Heart left ventricle (tissue), 16 donors: ENCODE data around the gene SEMA4D. TPM values are rescaled to one million over a fixed set of nuclear protein-coding genes. Genes with fewer than 3 reads are reported as not detected.

Experiments used
- ATAC-seq, 4 donors: fragments of 200-7000 bp; cut with Tn5 transposase; one replicate each; pipeline ENCODE4 v1.9.1; 2020 to 2022; ENCODE audit warnings: moderate library complexity in 4 of 4, mild to moderate bottlenecking in 3 of 4, moderate number of reproducible peaks in 1 of 4
- DNase-seq, 5 donors: peaks; one replicate each; pipeline ENCODE4 v3.0.0-alpha.2; 2020
- H3K27ac ChIP-seq, 12 donors: fragments of 200-600 bp; sonication (generic) in 4 of 12; one replicate each; pipeline versions ENCODE4 v1.5.0 to v1.8.0; 2016 to 2022; ENCODE audit warnings: mild to moderate bottlenecking in 2 of 12
- H3K27me3 ChIP-seq, 9 donors: fragments of 200-600 bp; sonication (generic) in 2 of 9; one replicate each; pipeline versions ENCODE4 v1.5.1 to v1.8.0; 2016 to 2022; ENCODE audit warnings: mild to moderate bottlenecking in 3 of 9
- H3K36me3 ChIP-seq, 9 donors: fragments of 200-600 bp; sonication (generic) in 2 of 9; one replicate each; pipeline versions ENCODE4 v1.5.0 to v1.8.0; 2018 to 2022; ENCODE audit warnings: mild to moderate bottlenecking in 2 of 9
- H3K4me1 ChIP-seq, 12 donors: fragments of 200-600 bp; sonication (generic) in 4 of 12; one replicate each; pipeline versions ENCODE4 v1.5.0 to v1.8.0; 2016 to 2022; ENCODE audit warnings: mild to moderate bottlenecking in 3 of 12
- H3K4me3 ChIP-seq, 12 donors: fragments of 200-600 bp; sonication (generic) in 4 of 12; one replicate each; pipeline versions ENCODE4 v1.5.0 to v1.8.0; 2017 to 2022; ENCODE audit warnings: mild to moderate bottlenecking in 9 of 12, moderate library complexity in 4 of 12
- H3K9me3 ChIP-seq, 12 donors: fragments of 200-600 bp; sonication (generic) in 4 of 12; one replicate each; pipeline versions ENCODE4 v1.5.0 to v1.8.0; 2016 to 2022; ENCODE audit warnings: mild to moderate bottlenecking in 1 of 12
- POLR2A ChIP-seq, 2 donors: fragments of 450-650 bp; IDR thresholded peaks; one replicate each; pipeline ENCODE4 v1.6.1; 2017; ENCODE audit warnings: antibody characterized with exemption in 2 of 2, mild to moderate bottlenecking in 2 of 2, moderate library complexity in 2 of 2
- whole genome bisulfite sequencing, 4 donors: extraction: QIAGEN DNeasy Blood & Tissue Kit in 2 of 4; methylation state at CpG; one replicate each; pipeline versions ENCODE4 v1.1.5 to v1.1.7; 2013 to 2018; 5-methylcytosine and 5-hydroxymethylcytosine counted together
- intact Hi-C, 10 donors: fragments of 100-400 bp; cut with DNase I; formaldehyde crosslinking; loops; one replicate each; pipeline versions ENCODE4 v1.11.1 to v1.14.2; 2022
- polyA plus RNA-seq, 2 donors: library from polyadenylated mRNA; stranded (reverse); fragments of 200-250 nt; gene quantifications; one replicate each; pipeline ENCODE4 v1.2.3, GENCODE V29; 2013
- total RNA-seq, 9 donors: library from RNA; depleted of rRNA in 2 of 9; stranded (reverse); fragments of >200 nt in 2 of 9; fragmentation: NEBNext Ultra II Directional in 3 of 9; extraction: Animal tissue kit (Norgen Biotek cat#: 25700) in 3 of 9; gene quantifications; one replicate each; pipeline versions ENCODE4 v1.1.0 to v1.2.4, GENCODE V29; 2016 to 2023
- TF ChIP-seq, protein P1 (sequence below), 12 donors: fragments of 200-600 bp; sonication (generic) in 4 of 12; IDR thresholded peaks; one replicate each; pipeline versions ENCODE4 v1.5.0 to v1.8.0; 2018 to 2022; ENCODE audit warnings: antibody characterized with exemption in 12 of 12, mild to moderate bottlenecking in 5 of 12
- donor health status: ischemic (EF 13 %, LVEDD 7.1; RV severe dilation, severe dysfunction).
- donor health status: healthy with polysubstance abuse.
- donor health status: DM: no; HTN: yes; CAD: no.
- donor health status: DM: no; HTN: no; CAD: no.
- donor health status: ischemic (EF 25% LVEDD 6.9; RV normal size, moderate dysfunction).
- donor health status: ischemic (EF 25% LVEDD 5.7; RV mildly dilated, moderate dysfunction).
- donor health status: healthy.
- donor health status: DM: yes; HTN: yes; CAD: no.
- donor health status: ischemic (EF 35%, LVEDD 5.7; RV mildly dilated, moderate dysfunction).
- donor health status: nonischemic (EF 11% LVEDD 7.7; RV severe dilation, severe dysfunction).
- donor health status: DM: yes; HTN: yes; CAD: no.
- donor health status: PGD.
- donor health status: ischemic (EF 29% LVEDD 5.4; RV normal size, mild dysfunction).
- donor health status: nonischemic (EF 23%, LVEDD 6.1; RV moderate dilation, normal function).

The SEMA4D gene
- total and polyA plus RNA-seq, 11 donors = 4.0 to 59.8 (median 20.2) TPM

DNA sequence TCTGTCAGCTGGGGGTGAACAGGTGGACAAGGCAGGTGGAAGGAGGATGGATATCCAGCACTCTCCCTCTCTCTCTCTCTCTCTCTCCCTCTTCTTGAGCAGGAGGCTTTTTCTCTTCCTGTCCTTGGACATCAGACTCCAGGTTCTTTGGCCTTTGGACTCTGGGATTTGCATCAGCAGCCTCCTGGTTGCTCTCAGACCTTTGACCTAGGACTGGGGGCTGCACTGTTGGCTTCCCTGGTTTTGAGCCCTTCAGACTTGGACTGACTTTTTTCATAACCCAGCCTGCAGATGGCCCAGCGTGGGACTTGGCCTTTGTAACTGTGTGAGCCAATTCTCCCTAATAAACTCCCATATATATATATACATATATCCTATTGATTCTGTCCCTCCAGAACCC is 35.0 kb upstream of the SEMA4D start:
- ATAC-seq (no peak), DNase-seq (no peak)
- TF ChIP-seq POLR2A (IDR thresholded peaks at IDR 0.05) = no peak
- TF ChIP-seq, protein P1, sequence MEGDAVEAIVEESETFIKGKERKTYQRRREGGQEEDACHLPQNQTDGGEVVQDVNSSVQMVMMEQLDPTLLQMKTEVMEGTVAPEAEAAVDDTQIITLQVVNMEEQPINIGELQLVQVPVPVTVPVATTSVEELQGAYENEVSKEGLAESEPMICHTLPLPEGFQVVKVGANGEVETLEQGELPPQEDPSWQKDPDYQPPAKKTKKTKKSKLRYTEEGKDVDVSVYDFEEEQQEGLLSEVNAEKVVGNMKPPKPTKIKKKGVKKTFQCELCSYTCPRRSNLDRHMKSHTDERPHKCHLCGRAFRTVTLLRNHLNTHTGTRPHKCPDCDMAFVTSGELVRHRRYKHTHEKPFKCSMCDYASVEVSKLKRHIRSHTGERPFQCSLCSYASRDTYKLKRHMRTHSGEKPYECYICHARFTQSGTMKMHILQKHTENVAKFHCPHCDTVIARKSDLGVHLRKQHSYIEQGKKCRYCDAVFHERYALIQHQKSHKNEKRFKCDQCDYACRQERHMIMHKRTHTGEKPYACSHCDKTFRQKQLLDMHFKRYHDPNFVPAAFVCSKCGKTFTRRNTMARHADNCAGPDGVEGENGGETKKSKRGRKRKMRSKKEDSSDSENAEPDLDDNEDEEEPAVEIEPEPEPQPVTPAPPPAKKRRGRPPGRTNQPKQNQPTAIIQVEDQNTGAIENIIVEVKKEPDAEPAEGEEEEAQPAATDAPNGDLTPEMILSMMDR (IDR thresholded peaks at IDR 0.05) = no peak
- Histone ChIP-seq H3K4me1 (peaks cover 0 to 71% (median 0%) of the 10 kb centered on the region in 12 donors), H3K36me3 (no peaks in the 10 kb centered on the region), H3K9me3 (no peaks in the 10 kb centered on the region), H3K27me3 (no peaks in the 10 kb centered on the region), H3K4me3 (no peak overlapping the region), H3K27ac (no peak overlapping the region)
- WGBS, 4 donors = 70 to 95% (median 84%) methylated on average over 1 of the region's 1 CpG
- intact Hi-C loops = no loop called here

DNA sequence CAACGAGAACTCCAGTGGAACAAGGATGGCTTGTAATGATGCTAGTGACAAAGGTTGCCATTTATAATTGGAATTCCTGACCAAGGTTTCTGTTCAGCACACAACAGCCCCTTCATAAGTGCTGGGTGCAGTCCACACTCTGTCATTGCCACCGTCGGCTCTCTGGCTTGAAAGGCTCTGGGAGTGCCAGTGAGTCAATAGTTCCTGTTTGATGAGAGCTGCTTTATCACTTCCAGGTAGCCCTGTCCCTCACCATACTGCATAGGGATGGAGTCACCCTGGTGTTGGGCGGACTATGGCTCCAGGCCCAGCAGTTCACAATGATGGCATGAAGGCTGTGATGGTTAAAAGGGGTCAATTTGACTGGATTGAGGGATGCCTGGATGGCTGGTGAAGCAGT is 34.6 kb upstream of the SEMA4D start:
- peaks cover 0 to 71% (median 0%) of the 10 kb centered on the region in 12 donors for H3K4me1 ChIP-seq
- H3K36me3 ChIP-seq = no peaks in the 10 kb centered on the region
- WGBS, 4 donors = 38 to 83% (median 68%) methylated on average over 3 to 4 of the region's 4 CpGs

DNA sequence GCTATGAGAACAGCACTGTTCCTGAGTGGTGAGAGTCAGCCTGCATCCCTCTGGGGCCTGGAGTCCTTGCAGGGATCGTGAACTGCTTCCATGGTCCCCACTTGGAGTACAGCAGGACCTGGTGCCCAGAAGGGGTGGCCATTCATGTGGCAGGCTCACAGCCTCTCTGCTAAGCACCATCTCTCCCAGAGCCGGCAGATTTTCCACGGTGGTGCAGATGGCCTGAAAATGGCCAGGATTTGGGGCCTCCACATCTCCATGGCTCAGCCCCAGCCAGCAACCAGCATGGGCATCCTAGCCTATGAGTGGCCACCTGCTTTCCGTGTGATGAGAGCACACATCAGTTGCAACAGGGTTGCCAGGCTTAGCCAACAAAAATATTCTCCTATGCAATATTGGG is 33.9 kb upstream of the SEMA4D start:
- no peaks in the 10 kb centered on the region for H3K9me3 ChIP-seq
- H3K36me3 ChIP-seq = no peaks in the 10 kb centered on the region
- ATAC-seq = no peak
- H3K4me3 ChIP-seq = no peak overlapping the region
- no peak for TF ChIP-seq POLR2A (IDR thresholded peaks at IDR 0.05)
- TF ChIP-seq, protein P1 (IDR thresholded peaks at IDR 0.05) = no peak
- H3K27me3 ChIP-seq = no peaks in the 10 kb centered on the region
- DNase-seq = no peak
- intact Hi-C loops = no loop called here
- H3K4me1 ChIP-seq = peaks cover 0 to 71% (median 0%) of the 10 kb centered on the region in 12 donors
- no peak overlapping the region for H3K27ac ChIP-seq
- 80 to 94% (median 87%) methylated on average over 3 to 4 of the region's 4 CpGs for WGBS, 4 donors

More for the DNA sequence above, 34.6 kb upstream of the SEMA4D start:
- ATAC-seq (no peak), DNase-seq (no peak)
- H3K9me3 ChIP-seq = no peaks in the 10 kb centered on the region
- intact Hi-C loops = no loop called here
- TF ChIP-seq, protein P1 (IDR thresholded peaks at IDR 0.05) = no peak
- no peak for TF ChIP-seq POLR2A (IDR thresholded peaks at IDR 0.05)
- H3K27ac ChIP-seq = no peak overlapping the region
- H3K4me3 ChIP-seq = no peak overlapping the region
- no peaks in the 10 kb centered on the region for H3K27me3 ChIP-seq

DNA sequence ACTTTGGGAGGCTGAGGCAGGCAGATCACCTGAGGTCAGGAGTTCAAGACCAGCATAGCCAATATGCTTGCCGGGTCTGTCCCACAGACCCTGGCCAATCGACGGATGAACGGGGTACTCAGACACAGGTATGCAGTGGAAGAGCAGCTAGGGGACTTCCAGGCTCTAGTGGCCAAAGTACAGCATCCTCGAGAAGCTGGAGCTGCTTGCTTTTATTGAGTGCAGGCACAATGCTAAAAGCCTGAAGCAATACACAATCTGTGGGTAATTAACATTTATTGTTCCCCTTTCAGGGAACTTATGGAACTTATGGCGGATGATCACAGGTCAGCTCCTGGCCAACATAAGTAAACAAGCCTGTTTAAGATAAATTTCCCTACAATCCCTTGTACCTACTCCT is 32.8 kb upstream of the SEMA4D start:
- intact Hi-C loops = no loop called here
- no peaks in the 10 kb centered on the region for H3K27me3 ChIP-seq
- 86 to 90% (median 89%) methylated on average over 3 to 6 of the region's 6 CpGs for WGBS, 4 donors
- no peaks in the 10 kb centered on the region for H3K36me3 ChIP-seq
- DNase-seq = no peak
- H3K4me3 ChIP-seq = no peak overlapping the region
- peaks cover 0 to 71% (median 0%) of the 10 kb centered on the region in 12 donors for H3K4me1 ChIP-seq
- TF ChIP-seq, protein P1 (IDR thresholded peaks at IDR 0.05) = no peak
- TF ChIP-seq POLR2A (IDR thresholded peaks at IDR 0.05) = no peak
- no peaks in the 10 kb centered on the region for H3K9me3 ChIP-seq
- no peak overlapping the region for H3K27ac ChIP-seq
- ATAC-seq = no peak
